ENCODE measurements around the gene LAMA2. TPM values are rescaled to one million over a fixed set of nuclear protein-coding genes. Genes with fewer than 3 reads are reported as not detected.

Gene LAMA2
- total and polyA plus RNA-seq, 2 of the 8 experiments (the other 6 are each of a cell fraction or from before 2014, with no cell fraction given) = 1.3 to 3.8 TPM

GRCh38 chr6:129084406-129084805 lies 201.5 kb downstream of the LAMA2 start:
- H4K20me1 ChIP-seq (replicated peaks in 1 of 2; ENCODE audit: control insufficient read depth in 1 of 2, insufficient read depth in 2 of 2, low read length in 2 of 2) = no peaks in the 10 kb centered on the region
- H3K4me1 ChIP-seq (replicated peaks in 1 of 4; ENCODE audit: control insufficient read depth in 3 of 4, insufficient read depth in 4 of 4, low read length in 3 of 4) = no peaks in the 10 kb centered on the region
- no peak for FAIRE-seq
- H3K23me2 ChIP-seq (ENCODE audit: low read depth, low read length) = no peaks in the 10 kb centered on the region
- H3K36me3 ChIP-seq (ENCODE audit: control insufficient read depth in 2 of 4, insufficient read depth in 4 of 4, low read length in 3 of 4) = no peaks in the 10 kb centered on the region
- TF ChIP-seq CTCF (IDR thresholded peaks at IDR 0.05; ENCODE audit: control extremely low read depth in 1 of 3, insufficient read depth in 1 of 3, low read depth in 1 of 3, low read length in 3 of 3) (no peak), POU5F1 (IDR thresholded peaks at IDR 0.05; ENCODE audit: low read depth, low read length) (no peak), SUZ12 (IDR thresholded peaks at IDR 0.05; ENCODE audit: low read length) (no peak), YY1 (IDR thresholded peaks at IDR 0.05; ENCODE audit: low read depth, low read length) (no peak), HDAC2 (IDR thresholded peaks at IDR 0.05; ENCODE audit: borderline replicate concordance in 1 of 2, low read depth in 2 of 2, low read length in 2 of 2) (no peak), SIRT6 (IDR thresholded peaks at IDR 0.05; ENCODE audit: low read length) (no peak), GTF2F1 (IDR thresholded peaks at IDR 0.05; ENCODE audit: borderline replicate concordance, low read depth, low read length) (no peak), RAD21 (IDR thresholded peaks at IDR 0.05 in 1 of 2, conservative IDR thresholded peaks at IDR 0.05 in 1 of 2; ENCODE audit: low read depth in 2 of 2, low read length in 2 of 2) (no peak), RBBP5 (IDR thresholded peaks at IDR 0.05; ENCODE audit: borderline replicate concordance, low read depth, low read length) (no peak)
- H4K8ac ChIP-seq (ENCODE audit: extremely low read depth, insufficient read depth, low read length) = no peak overlapping the region
- H3K9me3 ChIP-seq (ENCODE audit: insufficient read depth in 2 of 2, low read depth in 1 of 2, low read length in 1 of 2) = peaks cover 3 to 9% of the 10 kb centered on the region in 2 experiments; a peak in 2 of 4 replicates
- H3K9ac ChIP-seq (replicated peaks in 1 of 4; ENCODE audit: extremely low read depth in 1 of 4, low read depth in 3 of 4, low read length in 3 of 4) = no peak overlapping the region
- H3K56ac ChIP-seq (replicated peaks; ENCODE audit: insufficient read length, low read depth, low read length) = no peak overlapping the region
- no peak overlapping the region for H2AK5ac ChIP-seq (ENCODE audit: low read depth, low read length)
- no peak overlapping the region for H3K4ac ChIP-seq (replicated peaks; ENCODE audit: insufficient read length, low read depth, low read length)
- H3K18ac ChIP-seq (ENCODE audit: extremely low read depth, low read length) = no peak overlapping the region
- H3K79me2 ChIP-seq (ENCODE audit: control insufficient read depth in 1 of 2, insufficient read depth in 2 of 2, low read length in 2 of 2) = no peaks in the 10 kb centered on the region
- no peak overlapping the region for H3K23ac ChIP-seq (ENCODE audit: insufficient read length)
- no peak for DNase-seq (ENCODE audit: low read depth in 1 of 2, low spot score in 2 of 2)
- no peak overlapping the region for H2BK12ac ChIP-seq (ENCODE audit: low read depth, low read length)
- H4K5ac ChIP-seq (ENCODE audit: insufficient read length, low read depth, low read length) = no peak overlapping the region
- H3K4me3 ChIP-seq (ENCODE audit: extremely low read depth in 1 of 4, insufficient read depth in 2 of 4, low read depth in 3 of 4, low read length in 4 of 4) = no peak overlapping the region
- no peak overlapping the region for H2BK20ac ChIP-seq (ENCODE audit: low read length)
- no peaks in the 10 kb centered on the region for H3K79me1 ChIP-seq (ENCODE audit: low read depth, low read length)
- no peak overlapping the region for H3K14ac ChIP-seq (ENCODE audit: insufficient read length)
- ChIA-PET POLR2A (ENCODE audit: partially characterized antibody) (no interaction called here), CTCF (ENCODE audit: partially characterized antibody) (interaction anchor here (0.9 kb wide), 1 partner anchor 23 kb away, joined by 3 read pairs; no protein-coding TSS in a partner anchor)
- no peak overlapping the region for H2BK15ac ChIP-seq (ENCODE audit: low read length)
- no peaks in the 10 kb centered on the region for H3K27me3 ChIP-seq (replicated peaks in 1 of 4; ENCODE audit: control insufficient read depth in 3 of 4, extremely low read depth in 1 of 4, insufficient read depth in 3 of 4, low read length in 3 of 4)
- H2BK5ac ChIP-seq (ENCODE audit: low read depth, low read length) = no peak overlapping the region
- H2BK120ac ChIP-seq (replicated peaks; ENCODE audit: low read depth, low read length) = no peak overlapping the region
- no peak overlapping the region for H4K91ac ChIP-seq (replicated peaks; ENCODE audit: insufficient read length, low read length)
- no peak overlapping the region for H3K4me2 ChIP-seq (ENCODE audit: insufficient read depth in 1 of 2, low read depth in 2 of 2, low read length in 2 of 2)
- H2AFZ ChIP-seq (ENCODE audit: low read length) = no peak overlapping the region
- H3K27ac ChIP-seq (ENCODE audit: low read depth, low read length) = no peak overlapping the region
